ENCODE data around the gene PEX16. TPM values are rescaled to one million over a fixed set of nuclear protein-coding genes. Genes with fewer than 3 reads are reported as not detected.

Gene PEX16
- total RNA-seq, 3 donors from 2014 or later (not counting 1 experiment from before 2014, with no cell fraction given): 61.3 to 75.8 (median 67.6) TPM

- Histone ChIP-seq H3K27ac (ENCODE audit: low read length) (no peak overlapping the region), H3K36me3 (ENCODE audit: control insufficient read depth, insufficient read depth, low read length) (no peaks in the 10 kb centered on the region), H3K4me3 (ENCODE audit: low read length) (no peak overlapping the region), H3K4me1 (ENCODE audit: control insufficient read depth, insufficient read depth, low read length) (peaks cover 17% of the 10 kb centered on the region), H3K9me3 (ENCODE audit: control insufficient read depth, insufficient read depth, low read length) (no peaks in the 10 kb centered on the region), H3K27me3 (ENCODE audit: control insufficient read depth, insufficient read depth, low read length) (peaks cover 27% of the 10 kb centered on the region)
- Mint-ChIP-seq H3K36me3 (no peaks in the 10 kb centered on the region), H3K9me3 (no peaks in the 10 kb centered on the region), H3K27me3 (ENCODE audit: low read depth in 2 of 2) (peaks cover 0 to 35% of the 10 kb centered on the region in 2 donors), H3K27ac (peak overlapping the region in 1 of 2 donors; percentile 85), H3K4me3 (no peak overlapping the region), H3K4me1 (peaks cover 0 to 17% of the 10 kb centered on the region in 2 donors)
- DNase-seq: no peak
- 91% methylated on average over 6 of the region's 6 CpGs for WGBS (ENCODE audit: insufficient coverage)
- no peak for ATAC-seq
- TF ChIP-seq CTCF (IDR thresholded peaks at IDR 0.05): no peak
- intact Hi-C loops (cut with micrococcal nuclease): no loop called here
Observed at GRCh38 chr11:45897556-45897955, 20.1 kb downstream of the PEX16 start.

- no peak for TF ChIP-seq CTCF (IDR thresholded peaks at IDR 0.05)
- no peak for DNase-seq
- Mint-ChIP-seq H3K4me1 (peaks cover 0 to 17% of the 10 kb centered on the region in 2 donors), H3K27ac (no peak overlapping the region), H3K36me3 (no peaks in the 10 kb centered on the region), H3K27me3 (ENCODE audit: low read depth in 2 of 2) (peaks cover 0 to 38% of the 10 kb centered on the region in 2 donors), H3K4me3 (no peak overlapping the region), H3K9me3 (no peaks in the 10 kb centered on the region)
- H3K36me3 ChIP-seq (ENCODE audit: control insufficient read depth, insufficient read depth, low read length): no peaks in the 10 kb centered on the region
- no peak for ATAC-seq
- H3K4me1 ChIP-seq (ENCODE audit: control insufficient read depth, insufficient read depth, low read length): peaks cover 17% of the 10 kb centered on the region
- no peaks in the 10 kb centered on the region for H3K9me3 ChIP-seq (ENCODE audit: control insufficient read depth, insufficient read depth, low read length)
- H3K27ac ChIP-seq (ENCODE audit: low read length): no peak overlapping the region
- H3K27me3 ChIP-seq (ENCODE audit: control insufficient read depth, insufficient read depth, low read length): peaks cover 27% of the 10 kb centered on the region
- intact Hi-C loops (cut with micrococcal nuclease): no loop called here
- 26% methylated on average over 19 of the region's 19 CpGs for WGBS (ENCODE audit: insufficient coverage)
- no peak overlapping the region for H3K4me3 ChIP-seq (ENCODE audit: low read length)
Observed at GRCh38 chr11:45896422-45896984, 21.2 kb downstream of the PEX16 start.

- no peak for TF ChIP-seq CTCF (IDR thresholded peaks at IDR 0.05)
- H3K36me3 Mint-ChIP-seq: no peaks in the 10 kb centered on the region
- peaks cover 16% of the 10 kb centered on the region for H3K4me1 ChIP-seq (ENCODE audit: control insufficient read depth, insufficient read depth, low read length)
- H3K4me3 Mint-ChIP-seq: no peak overlapping the region
- ATAC-seq (no peak), DNase-seq (no peak)
- 88% methylated on average over 5 of the region's 8 CpGs for WGBS (ENCODE audit: insufficient coverage)
- intact Hi-C loops (cut with micrococcal nuclease): no loop called here
- H3K27me3 Mint-ChIP-seq (ENCODE audit: low read depth in 2 of 2): peaks cover 0 to 33% of the 10 kb centered on the region in 2 donors
- H3K27me3 ChIP-seq (ENCODE audit: control insufficient read depth, insufficient read depth, low read length): peaks cover 25% of the 10 kb centered on the region
- H3K27ac ChIP-seq (ENCODE audit: low read length): no peak overlapping the region
- H3K4me1 Mint-ChIP-seq: peaks cover 0 to 13% of the 10 kb centered on the region in 2 donors
- no peaks in the 10 kb centered on the region for H3K9me3 ChIP-seq (ENCODE audit: control insufficient read depth, insufficient read depth, low read length)
- no peak overlapping the region for H3K4me3 ChIP-seq (ENCODE audit: low read length)
- H3K36me3 ChIP-seq (ENCODE audit: control insufficient read depth, insufficient read depth, low read length): no peaks in the 10 kb centered on the region
- H3K9me3 Mint-ChIP-seq: no peaks in the 10 kb centered on the region
- H3K27ac Mint-ChIP-seq: no peak overlapping the region
Observed at GRCh38 chr11:45895553-45896259, 22.0 kb downstream of the PEX16 start.
